IMR-90 (cell line): ENCODE data around the gene TPO. TPM values are rescaled to one million over a fixed set of nuclear protein-coding genes. Genes with fewer than 3 reads are reported as not detected.

Source experiments
- ATAC-seq: fragments of 200-7000 bp; cut with Tn5 transposase; 2 replicates; pipeline ENCODE4 v1.9.1; 2020; ENCODE audit warnings: low read depth, mild to moderate bottlenecking, moderate library complexity
- BruUV-seq: library from RNA; stranded (reverse); fragments of 400-500 nt; replicated peaks from 2 replicates; lab custom pipeline; 2021; lab: Mats Ljungman, UMichigan
- CTCF ChIA-PET: fragments of 300-600 bp; formaldehyde crosslinking; extraction: SDS; loops from one replicate; lab custom pipeline; 2021; ENCODE audit warnings: antibody characterized with exemption; lab: Yijun Ruan, JAX
- POLR2A ChIA-PET: fragments of 300-600 bp; sonication (Branson Sonifier 250); formaldehyde crosslinking; loops from one replicate; lab custom pipeline; 2022; ENCODE audit warnings: antibody characterized with exemption; ENCODE audit not compliant: unreplicated experiment; lab: Charles Lee
- DNase-seq: peaks from one replicate; pipeline ENCODE4 v3.0.0; 2013
- H2AFZ ChIP-seq: replicated peaks from 2 replicates; pipeline ENCODE3; 2013; ENCODE audit warnings: low read length, mild to moderate bottlenecking; ENCODE audit not compliant: poor library complexity
- H2AK5ac ChIP-seq: 2 replicates; pipeline ENCODE4 v1.6.1; 2013; ENCODE audit warnings: low read depth, low read length, inconsistent platforms
- H2AK9ac ChIP-seq: replicated peaks from 2 replicates; pipeline ENCODE3; 2013; ENCODE audit warnings: mild to moderate bottlenecking, low read depth, low read length, moderate library complexity; ENCODE audit not compliant: poor library complexity
- H2BK120ac ChIP-seq: 2 replicates; pipeline ENCODE4 v1.6.1; 2013; ENCODE audit warnings: low read depth, low read length, inconsistent platforms
- H2BK15ac ChIP-seq: 3 replicates; pipeline ENCODE4 v1.6.1; 2013; ENCODE audit warnings: low read depth, low read length, inconsistent platforms
- H2BK20ac ChIP-seq: 2 replicates; pipeline ENCODE4 v1.6.1; 2013; ENCODE audit warnings: low read depth, mild to moderate bottlenecking, inconsistent platforms, low read length, moderate library complexity
- H2BK5ac ChIP-seq: 2 replicates; pipeline ENCODE4 v1.6.1; 2013; ENCODE audit warnings: mild to moderate bottlenecking, low read depth, low read length, inconsistent platforms; ENCODE audit not compliant: poor library complexity, severe bottlenecking
- H3K14ac ChIP-seq: replicated peaks from 2 replicates; pipeline ENCODE4 v1.6.1; 2013; ENCODE audit warnings: low read depth, low read length, inconsistent platforms
- H3K18ac ChIP-seq: 2 replicates; pipeline ENCODE4 v1.6.1; 2013; ENCODE audit warnings: low read depth, low read length, control low read depth
- H3K23ac ChIP-seq: 2 replicates; pipeline ENCODE4 v1.6.1; 2013; ENCODE audit warnings: low read depth, low read length, inconsistent platforms
- H3K27ac ChIP-seq: 2 replicates; pipeline ENCODE4 v1.5.1; 2013; ENCODE audit warnings: mild to moderate bottlenecking, control low read depth, low read length; ENCODE audit not compliant: insufficient read depth
- H3K27me3 ChIP-seq: 2 replicates; pipeline ENCODE4 v1.6.1; 2013; ENCODE audit warnings: low read length; ENCODE audit not compliant: control insufficient read depth, insufficient read depth
- H3K36me3 ChIP-seq: 2 replicates; pipeline ENCODE4 v1.6.1; 2013; ENCODE audit warnings: low read length, mixed read lengths; ENCODE audit not compliant: control insufficient read depth, insufficient read depth
- H3K4ac ChIP-seq: 2 replicates; pipeline ENCODE4 v1.6.1; 2013; ENCODE audit warnings: low read depth, low read length, inconsistent platforms
- H3K4me1 ChIP-seq: 2 replicates; pipeline ENCODE4 v1.6.1; 2013; ENCODE audit warnings: low read length, mixed read lengths; ENCODE audit not compliant: control insufficient read depth, insufficient read depth
- H3K4me2 ChIP-seq: 2 replicates; pipeline ENCODE4 v1.6.1; 2013; ENCODE audit warnings: low read depth, mild to moderate bottlenecking, control low read depth, low read length, moderate library complexity
- H3K4me3 ChIP-seq: 2 replicates; pipeline ENCODE4 v1.5.1; 2013; ENCODE audit warnings: low read depth, mild to moderate bottlenecking, control low read depth, low read length, moderate library complexity; ENCODE audit not compliant: insufficient read depth
- H3K56ac ChIP-seq: 2 replicates; pipeline ENCODE4 v1.6.1; 2013; ENCODE audit warnings: low read length, inconsistent platforms; ENCODE audit not compliant: insufficient read depth; ENCODE audit errors: extremely low read depth
- H3K79me1 ChIP-seq, 2 experiments: 2 replicates each; pipeline ENCODE4 v1.6.1; 2013; ENCODE audit warnings: low read length in 2 of 2, inconsistent platforms in 1 of 2, low read depth in 1 of 2
- H3K9ac ChIP-seq: 2 replicates; pipeline ENCODE4 v1.6.1; 2013; ENCODE audit warnings: low read depth, low read length, control low read depth
- H3K9me1 ChIP-seq: 2 replicates; pipeline ENCODE4 v1.6.1; 2013; ENCODE audit warnings: low read length, inconsistent platforms; ENCODE audit not compliant: insufficient read depth
- H3K9me3 ChIP-seq: 2 replicates; pipeline ENCODE4 v1.6.1; 2013; ENCODE audit warnings: low read length; ENCODE audit not compliant: control insufficient read depth, insufficient read depth
- H4K20me1 ChIP-seq: 2 replicates; pipeline ENCODE4 v1.6.1; 2013; ENCODE audit warnings: low read length, inconsistent platforms; ENCODE audit not compliant: insufficient read depth
- H4K5ac ChIP-seq: 2 replicates; pipeline ENCODE4 v1.6.1; 2013; ENCODE audit warnings: mild to moderate bottlenecking, low read depth, low read length, control low read depth
- H4K8ac ChIP-seq, 2 experiments: 2 replicates each; pipeline ENCODE4 v1.6.1; 2013; ENCODE audit warnings: low read depth in 2 of 2, low read length in 2 of 2, control low read depth in 1 of 2, inconsistent platforms in 1 of 2
- H4K91ac ChIP-seq: 2 replicates; pipeline ENCODE4 v1.6.1; 2013; ENCODE audit warnings: low read depth, low read length, inconsistent platforms; ENCODE audit not compliant: insufficient read depth
- NFE2L2 ChIP-seq: fragments of 150-350 bp; IDR thresholded peaks from 2 replicates; pipeline ENCODE4 v1.6.1; 2016; ENCODE audit warnings: low read depth, mild to moderate bottlenecking, low read length
- POLR2A ChIP-seq: IDR thresholded peaks from 2 replicates; pipeline ENCODE4 v1.6.1; 2012; ENCODE audit warnings: mild to moderate bottlenecking, low read depth, low read length
- SMC3 ChIP-seq: fragments of 150-350 bp; IDR thresholded peaks from 2 replicates; pipeline ENCODE4 v1.6.1; 2016; ENCODE audit warnings: low read depth, mild to moderate bottlenecking, antibody characterized with exemption, low read length, moderate library complexity
- WGBS, 2 experiments: methylation state at CpG; one replicate each; pipeline versions ENCODE4 v1.1.5 to v1.1.7; 2013; ENCODE audit warnings: missing lambda C conversion rate in 2 of 2; ENCODE audit not compliant: insufficient read length in 1 of 2; ENCODE audit errors: extremely low coverage in 2 of 2; 5-methylcytosine and 5-hydroxymethylcytosine counted together
- dilution Hi-C: fragments of 300-500 bp; cut with HindIII; formaldehyde crosslinking; loops from one replicate; pipeline ENCODE4 v1.14.3; 2018; ENCODE audit warnings: low sequenced_read_pairs; ENCODE audit not compliant: unreplicated experiment
- in situ Hi-C: fragments of 300-500 bp; cut with MboI; formaldehyde crosslinking; loops from 3 replicates; pipeline ENCODE4 v1.14.3; 2019; ENCODE audit warnings: low sequenced_read_pairs, inconsistent platforms, mixed read lengths
- intact Hi-C: fragments of 100-400 bp; cut with micrococcal nuclease; formaldehyde crosslinking; loops from 2 replicates; pipeline ENCODE4 v1.10.0; 2022
- polyA plus RNA-seq, 3 experiments: library from polyadenylated mRNA; depleted of rRNA; stranded (reverse); fragments of >200 nt; gene quantifications; 2 replicates each; pipeline ENCODE4 v1.2.3, GENCODE V29; 2012; ENCODE audit warnings: low replicate concordance in 1 of 3
- total RNA-seq: library from RNA; depleted of rRNA; stranded (reverse); fragments of >200 nt; gene quantifications from 2 replicates; pipeline ENCODE4 v1.2.3, GENCODE V29; 2012

TPO gene
- total and polyA plus RNA-seq, 2 of the 4 experiments (the other 2 are of a cell fraction), result not detected

- Histone ChIP-seq H2BK5ac (no peak overlapping the region), H2BK120ac (no peak overlapping the region), H2BK15ac (no peak overlapping the region), H3K4me1 (peaks cover 5% of the 10 kb centered on the region; the same call in 1 of the 2 replicates), H4K20me1 (no peaks in the 10 kb centered on the region), H3K4ac (no peak overlapping the region), H3K4me3 (no peak overlapping the region), H3K23ac (no peak overlapping the region), H2BK20ac (no peak overlapping the region), H3K36me3 (no peaks in the 10 kb centered on the region), H3K79me1 (no peaks in the 10 kb centered on the region), H3K56ac (no peak overlapping the region), H3K9ac (no peak overlapping the region), H3K27me3 (peaks cover 2% of the 10 kb centered on the region; the same call in 1 of the 2 replicates), H2AK5ac (no peak overlapping the region), H3K9me1 (peaks cover 4% of the 10 kb centered on the region), H3K18ac (no peak overlapping the region), H4K91ac (no peak overlapping the region), H4K5ac (no peak overlapping the region), H3K14ac (no peak overlapping the region), H4K8ac (no peak overlapping the region), H2AFZ (no peak overlapping the region), H3K27ac (no peak overlapping the region), H3K4me2 (no peak overlapping the region), H3K9me3 (no peaks in the 10 kb centered on the region), H2AK9ac (no peak overlapping the region)
- BruUV-seq, result no TSS peak
- CTCF ChIA-PET, result no interaction called here
- POLR2A ChIA-PET, result no interaction called here
- ATAC-seq (no peak), DNase-seq (no peak)
- in situ Hi-C loops, result no loop called here
- TF ChIP-seq SMC3 (no peak), NFE2L2 (no peak), POLR2A (no peak)
- 75% methylated on average over 9 of the region's 19 CpGs; no CpG with 5 or more reads in 1 of the 2 experiments for WGBS, 2 experiments
- dilution Hi-C loops, result no loop called here
- intact Hi-C loops, result no loop called here
These were observed 126.2 kb downstream of the TPO start for GRCh38 chr2:1539441-1539840.
